NB4 (cell line): ENCODE results near the gene NFE2L3.
A peak's percentile ranks its signal among the peaks of the same experiment; 100 is the strongest.
"Not testable (repeated sequence)": the region's sequence is repeated elsewhere in the genome, so short reads cannot be mapped to it uniquely, and the experiment has no call there.

ENCODE experiments used
- DNase-seq: peaks from one replicate; pipeline ENCODE4 v3.0.0; 2010; ENCODE audit warnings: low read depth
- H3K4me3 ChIP-seq: one replicate; pipeline ENCODE4 v1.5.1; 2011; ENCODE audit warnings: mild to moderate bottlenecking, low read depth, low read length, moderate library complexity
- CTCF ChIP-seq: IDR thresholded peaks from one replicate; pipeline ENCODE4 v1.5.1; 2012; ENCODE audit warnings: low read depth, low read length
- MAX ChIP-seq: IDR thresholded peaks from 2 replicates; pipeline ENCODE4 v1.6.1; 2011; ENCODE audit warnings: low read depth, low read length
- MYC ChIP-seq: IDR thresholded peaks from 2 replicates; pipeline ENCODE4 v1.6.1; 2011; ENCODE audit warnings: low read depth, low read length
- POLR2A ChIP-seq: IDR thresholded peaks from 2 replicates; pipeline ENCODE4 v1.6.1; 2011; ENCODE audit warnings: mild to moderate bottlenecking; ENCODE audit not compliant: insufficient read length; ENCODE audit errors: extremely low read depth

Gene NFE2L3

GRCh38 chr7:26156451-26157420 is 4.7 kb downstream of the NFE2L3 start:
- no peak for TF ChIP-seq POLR2A
- TF ChIP-seq CTCF: no peak
- TF ChIP-seq MYC: no peak
- TF ChIP-seq MAX: no peak
- H3K4me3 ChIP-seq: no peak overlapping the region
- peak; percentile 51 for DNase-seq

GRCh38 chr7:26157520-26158105 is 5.6 kb downstream of the NFE2L3 start:
- H3K4me3 ChIP-seq: no peak overlapping the region
- DNase-seq: no peak

GRCh38 chr7:26159243-26159642 is 7.2 kb downstream of the NFE2L3 start:
- TF ChIP-seq CTCF: no peak
- no peak for TF ChIP-seq MAX
- TF ChIP-seq MYC: no peak
- TF ChIP-seq POLR2A: no peak
- no peak overlapping the region for H3K4me3 ChIP-seq
- DNase-seq: no peak

More at GRCh38 chr7:26157520-26158105, 5.6 kb downstream of the NFE2L3 start:
- no peak for TF ChIP-seq MAX
- TF ChIP-seq POLR2A: no peak
- no peak for TF ChIP-seq MYC
- no peak for TF ChIP-seq CTCF

- TF ChIP-seq CTCF (no peak), MYC (no peak), POLR2A (no peak), MAX (no peak)
- H3K4me3 ChIP-seq: no peak overlapping the region
- no peak for DNase-seq
These were observed 8.9 kb downstream of the NFE2L3 start for GRCh38 chr7:26160896-26161295.

- DNase-seq: no peak
- H3K4me3 ChIP-seq: no peak overlapping the region
- TF ChIP-seq POLR2A: no peak
- no peak for TF ChIP-seq MAX
- no peak for TF ChIP-seq MYC
- no peak for TF ChIP-seq CTCF
These were observed 10.4 kb downstream of the NFE2L3 start for GRCh38 chr7:26162431-26162830.

GRCh38 chr7:26163804-26164203 is 11.8 kb downstream of the NFE2L3 start:
- not testable (repeated sequence) for DNase-seq, H3K4me3 ChIP-seq
